Measurements from ENCODE around the gene AP5S1.

The AP5S1 gene

GRCh38 chr20:3811467-3812258 is 8.7 kb upstream of the AP5S1 start:
- H3K4me1 Mint-ChIP-seq (ENCODE audit: low read depth) = peaks cover 61% of the 10 kb centered on the region
- peaks cover 29% of the 10 kb centered on the region for H3K36me3 Mint-ChIP-seq (ENCODE audit: low read depth)
- peak overlapping the region; percentile 99 for H3K27ac Mint-ChIP-seq
- H3K9me3 Mint-ChIP-seq = no peaks in the 10 kb centered on the region
- no peaks in the 10 kb centered on the region for H3K27me3 Mint-ChIP-seq (ENCODE audit: low read depth)
- peak overlapping the region; percentile 82 for H3K4me3 Mint-ChIP-seq
- peak; percentile 85 for DNase-seq (ENCODE audit: low spot score)

- H3K36me3 Mint-ChIP-seq (ENCODE audit: low read depth) = peaks cover 23% of the 10 kb centered on the region
- no peaks in the 10 kb centered on the region for H3K9me3 Mint-ChIP-seq
- peak overlapping the region; percentile 99 for H3K27ac Mint-ChIP-seq
- H3K27me3 Mint-ChIP-seq (ENCODE audit: low read depth) = no peaks in the 10 kb centered on the region
- H3K4me3 Mint-ChIP-seq = peak overlapping the region; percentile 82
- H3K4me1 Mint-ChIP-seq (ENCODE audit: low read depth) = peaks cover 58% of the 10 kb centered on the region
- DNase-seq (ENCODE audit: low spot score) = no peak
Observed at GRCh38 chr20:3812259-3812681, 8.1 kb upstream of the AP5S1 start.

- peak overlapping the region; percentile 70 for H3K27ac Mint-ChIP-seq
- H3K36me3 Mint-ChIP-seq (ENCODE audit: low read depth) = peaks cover 21% of the 10 kb centered on the region
- peak overlapping the region; percentile 37 for H3K4me3 Mint-ChIP-seq
- DNase-seq (ENCODE audit: low spot score) = no peak
- peaks cover 57% of the 10 kb centered on the region for H3K4me1 Mint-ChIP-seq (ENCODE audit: low read depth)
- no peaks in the 10 kb centered on the region for H3K27me3 Mint-ChIP-seq (ENCODE audit: low read depth)
- no peaks in the 10 kb centered on the region for H3K9me3 Mint-ChIP-seq
Observed at GRCh38 chr20:3812975-3813847, 7.1 kb upstream of the AP5S1 start.

GRCh38 chr20:3813848-3814581 is 6.3 kb upstream of the AP5S1 start:
- Mint-ChIP-seq H3K4me1 (ENCODE audit: low read depth) (peaks cover 62% of the 10 kb centered on the region), H3K36me3 (ENCODE audit: low read depth) (peaks cover 20% of the 10 kb centered on the region), H3K27me3 (ENCODE audit: low read depth) (no peaks in the 10 kb centered on the region), H3K27ac (peak overlapping the region; percentile 70), H3K9me3 (no peaks in the 10 kb centered on the region), H3K4me3 (no peak overlapping the region)
- DNase-seq (ENCODE audit: low spot score) = no peak

GRCh38 chr20:3814928-3815495 is 5.3 kb upstream of the AP5S1 start:
- Mint-ChIP-seq H3K27me3 (ENCODE audit: low read depth) (no peaks in the 10 kb centered on the region), H3K27ac (peak overlapping the region; percentile 94), H3K4me3 (peak overlapping the region; percentile 86), H3K36me3 (ENCODE audit: low read depth) (peaks cover 19% of the 10 kb centered on the region), H3K4me1 (ENCODE audit: low read depth) (peaks cover 69% of the 10 kb centered on the region), H3K9me3 (no peaks in the 10 kb centered on the region)
- no peak for DNase-seq (ENCODE audit: low spot score)

GRCh38 chr20:3815703-3816315 is 4.5 kb upstream of the AP5S1 start:
- Mint-ChIP-seq H3K27me3 (ENCODE audit: low read depth) (no peaks in the 10 kb centered on the region), H3K4me3 (peak overlapping the region; percentile 86), H3K36me3 (ENCODE audit: low read depth) (peaks cover 15% of the 10 kb centered on the region), H3K4me1 (ENCODE audit: low read depth) (peaks cover 65% of the 10 kb centered on the region), H3K27ac (peak overlapping the region; percentile 94), H3K9me3 (no peaks in the 10 kb centered on the region)
- DNase-seq (ENCODE audit: low spot score) = no peak

DNA sequence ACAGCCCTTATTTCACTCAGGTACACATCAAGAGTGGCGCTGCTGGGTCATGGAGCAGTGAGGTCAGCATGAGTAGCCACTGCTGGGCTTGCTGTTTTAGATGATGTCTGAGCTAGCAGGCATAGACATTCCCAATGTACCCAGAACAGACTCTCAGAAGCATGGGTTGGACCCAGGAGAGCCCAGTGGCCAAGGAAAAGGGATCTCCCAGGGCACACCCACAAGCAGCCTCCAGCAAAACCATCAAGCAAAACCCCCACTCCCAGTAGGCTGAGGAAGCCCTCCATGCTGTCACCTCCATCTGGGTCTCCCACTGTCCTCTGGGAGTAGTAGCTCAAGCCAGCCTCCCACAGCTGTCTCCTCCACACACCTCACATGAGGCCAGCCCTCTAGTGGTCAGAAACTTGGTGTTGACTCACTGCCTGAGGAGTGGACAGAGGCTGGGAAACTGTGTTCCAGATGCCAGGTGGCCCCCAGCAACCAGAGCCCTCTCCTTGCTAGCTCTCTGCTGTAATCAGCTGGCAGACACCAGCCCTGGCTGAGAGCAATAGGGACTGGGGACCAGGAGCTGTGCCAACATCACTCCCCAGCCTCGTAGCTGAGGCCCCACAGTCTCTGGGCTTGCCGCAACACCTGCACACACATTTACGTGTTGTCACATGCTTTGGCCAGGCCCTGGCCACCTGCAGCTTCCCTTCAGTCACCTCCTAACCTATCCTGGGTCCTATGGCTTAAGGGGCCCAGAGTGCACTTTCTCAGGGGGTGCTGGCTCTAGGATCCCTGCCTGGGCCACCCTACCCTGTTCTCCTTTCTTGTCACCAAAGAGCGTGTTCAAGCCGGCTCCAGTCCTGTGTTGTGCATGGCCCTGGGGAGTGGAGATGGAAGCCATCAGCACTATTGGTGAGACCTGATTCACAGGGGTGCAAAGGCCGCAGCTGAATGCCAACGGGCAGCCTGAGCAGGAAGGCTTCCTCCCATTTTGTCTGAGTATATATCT is 1.9 kb upstream of the AP5S1 start:
- Mint-ChIP-seq H3K9me3 (no peaks in the 10 kb centered on the region), H3K27ac (peak overlapping the region; percentile 77), H3K4me1 (ENCODE audit: low read depth) (peaks cover 49% of the 10 kb centered on the region), H3K36me3 (ENCODE audit: low read depth) (peaks cover 8% of the 10 kb centered on the region), H3K27me3 (ENCODE audit: low read depth) (no peaks in the 10 kb centered on the region), H3K4me3 (peak overlapping the region; percentile 46)
- no peak for DNase-seq (ENCODE audit: low spot score)

- no peak for DNase-seq (ENCODE audit: low spot score)
- Mint-ChIP-seq H3K4me1 (ENCODE audit: low read depth) (peaks cover 45% of the 10 kb centered on the region), H3K4me3 (peak overlapping the region; percentile 78), H3K27me3 (ENCODE audit: low read depth) (no peaks in the 10 kb centered on the region), H3K36me3 (ENCODE audit: low read depth) (peaks cover 11% of the 10 kb centered on the region), H3K27ac (peak overlapping the region; percentile 86), H3K9me3 (no peaks in the 10 kb centered on the region)
Observed at GRCh38 chr20:3819411-3820047, 818 bp upstream of the AP5S1 start.

DNA sequence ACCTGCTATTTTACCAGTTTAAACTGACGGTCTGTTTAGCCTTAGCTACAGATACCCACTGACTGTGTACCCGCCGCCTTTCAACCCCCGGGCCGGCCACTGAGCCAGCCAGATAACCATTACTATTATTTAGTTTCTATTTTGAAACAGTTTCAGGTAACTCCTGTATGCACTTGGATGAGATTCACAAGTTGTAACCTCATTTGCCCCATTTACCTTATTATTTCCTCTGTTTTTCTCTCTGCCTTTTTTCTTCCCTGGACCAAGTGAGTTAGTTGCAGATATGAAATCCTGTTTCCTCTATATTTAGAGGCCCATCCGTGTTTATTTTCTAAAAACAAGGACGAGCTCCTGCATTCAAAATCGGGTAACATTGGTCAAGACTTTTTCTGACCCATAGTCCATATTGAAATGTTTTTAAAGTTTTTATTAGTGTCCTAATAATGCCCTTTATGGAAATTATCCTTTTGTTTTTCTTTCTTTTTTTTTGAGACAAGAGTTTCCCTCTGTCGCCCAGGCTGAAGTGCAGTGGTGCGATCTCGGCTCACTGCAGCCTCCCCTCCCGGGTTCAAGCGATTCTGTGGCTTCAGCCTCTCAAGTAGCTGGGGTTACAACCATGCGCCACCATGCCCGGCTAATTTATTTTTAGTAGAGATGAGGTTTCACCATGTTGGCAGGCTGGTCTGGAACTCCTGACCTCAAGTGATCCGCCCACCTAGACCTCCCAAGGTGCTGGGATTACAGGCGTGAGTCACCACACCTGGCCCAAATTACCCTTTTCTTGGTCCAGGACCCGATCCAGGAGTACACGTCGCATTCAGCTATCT is 767 bp downstream of the AP5S1 start:
- Mint-ChIP-seq H3K27ac (peak overlapping the region; percentile 92), H3K4me1 (ENCODE audit: low read depth) (peaks cover 34% of the 10 kb centered on the region), H3K9me3 (no peaks in the 10 kb centered on the region), H3K4me3 (peak overlapping the region; percentile 86), H3K27me3 (ENCODE audit: low read depth) (no peaks in the 10 kb centered on the region), H3K36me3 (ENCODE audit: low read depth) (peaks cover 9% of the 10 kb centered on the region)
- DNase-seq (ENCODE audit: low spot score) = no peak

GRCh38 chr20:3821996-3822395 is 1.6 kb downstream of the AP5S1 start:
- Mint-ChIP-seq H3K9me3 (no peaks in the 10 kb centered on the region), H3K4me3 (peak overlapping the region; percentile 86), H3K27me3 (ENCODE audit: low read depth) (no peaks in the 10 kb centered on the region)

GRCh38 chr20:3823881-3824280 is 3.5 kb downstream of the AP5S1 start:
- Mint-ChIP-seq H3K4me3 (no peak overlapping the region), H3K9me3 (no peaks in the 10 kb centered on the region)

More at GRCh38 chr20:3821996-3822395, 1.6 kb downstream of the AP5S1 start:
- no peak for DNase-seq (ENCODE audit: low spot score)
- Mint-ChIP-seq H3K4me1 (ENCODE audit: low read depth) (peaks cover 27% of the 10 kb centered on the region), H3K27ac (peak overlapping the region; percentile 92), H3K36me3 (ENCODE audit: low read depth) (peaks cover 9% of the 10 kb centered on the region)

More at GRCh38 chr20:3823881-3824280, 3.5 kb downstream of the AP5S1 start:
- Mint-ChIP-seq H3K27me3 (ENCODE audit: low read depth) (no peaks in the 10 kb centered on the region), H3K4me1 (ENCODE audit: low read depth) (peaks cover 17% of the 10 kb centered on the region), H3K27ac (no peak overlapping the region), H3K36me3 (ENCODE audit: low read depth) (peaks cover 9% of the 10 kb centered on the region)
- DNase-seq (ENCODE audit: low spot score) = no peak

Data from T-helper 2 cell treated with Interferon-gamma antibody and Interleukin-4, amounts not matched to agents 5 μg/mL and 100 μg/mL, for 36 hours (primary cell).